ENCODE results near the gene ATP8B3.

DNA sequence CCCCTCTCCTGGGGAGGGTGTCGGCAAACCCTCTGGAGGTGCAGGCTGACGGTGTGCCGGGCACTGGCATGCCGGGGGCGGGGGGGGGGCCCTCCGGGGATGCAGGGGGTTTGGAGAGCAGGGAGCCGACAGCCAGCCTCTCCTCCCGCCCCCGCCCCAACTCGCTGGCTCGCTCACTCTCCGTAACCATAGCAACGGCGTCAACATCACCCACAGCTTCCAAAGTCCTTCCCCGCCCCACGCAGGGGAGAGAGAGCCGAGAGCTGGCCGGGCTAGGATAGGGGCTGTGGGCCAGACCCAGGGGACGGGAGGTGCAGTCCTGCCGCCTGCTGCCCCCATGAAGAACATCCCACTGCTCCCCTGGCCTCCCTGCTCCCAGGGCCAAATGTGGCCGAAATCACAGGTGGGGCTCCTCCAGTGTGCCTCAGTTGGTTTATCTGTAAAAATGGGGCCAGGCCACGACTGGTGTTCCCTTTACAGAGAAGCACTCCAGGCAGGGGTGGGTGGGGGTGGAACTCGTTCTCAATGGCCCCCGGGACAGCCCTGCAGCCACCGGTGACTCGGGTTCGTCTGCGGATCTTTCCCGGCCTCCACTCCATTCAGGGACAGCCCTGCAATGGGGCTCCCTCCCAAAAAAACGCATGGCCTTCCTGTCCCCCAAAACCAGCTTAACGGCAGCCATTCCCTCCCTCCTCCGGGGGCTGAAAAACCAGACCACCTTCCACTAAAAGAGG is 48.1 kb upstream of the ATP8B3 start:
- TF ChIP-seq, protein P1, sequence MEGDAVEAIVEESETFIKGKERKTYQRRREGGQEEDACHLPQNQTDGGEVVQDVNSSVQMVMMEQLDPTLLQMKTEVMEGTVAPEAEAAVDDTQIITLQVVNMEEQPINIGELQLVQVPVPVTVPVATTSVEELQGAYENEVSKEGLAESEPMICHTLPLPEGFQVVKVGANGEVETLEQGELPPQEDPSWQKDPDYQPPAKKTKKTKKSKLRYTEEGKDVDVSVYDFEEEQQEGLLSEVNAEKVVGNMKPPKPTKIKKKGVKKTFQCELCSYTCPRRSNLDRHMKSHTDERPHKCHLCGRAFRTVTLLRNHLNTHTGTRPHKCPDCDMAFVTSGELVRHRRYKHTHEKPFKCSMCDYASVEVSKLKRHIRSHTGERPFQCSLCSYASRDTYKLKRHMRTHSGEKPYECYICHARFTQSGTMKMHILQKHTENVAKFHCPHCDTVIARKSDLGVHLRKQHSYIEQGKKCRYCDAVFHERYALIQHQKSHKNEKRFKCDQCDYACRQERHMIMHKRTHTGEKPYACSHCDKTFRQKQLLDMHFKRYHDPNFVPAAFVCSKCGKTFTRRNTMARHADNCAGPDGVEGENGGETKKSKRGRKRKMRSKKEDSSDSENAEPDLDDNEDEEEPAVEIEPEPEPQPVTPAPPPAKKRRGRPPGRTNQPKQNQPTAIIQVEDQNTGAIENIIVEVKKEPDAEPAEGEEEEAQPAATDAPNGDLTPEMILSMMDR (IDR thresholded peaks at IDR 0.05): no peak
- TF ChIP-seq EP300 (IDR thresholded peaks at IDR 0.05): no peak
